HL-60/S4 treated with phorbol 12-myristate 13-acetate at 8.2 ng/mL for 4 days and 3 days (cell line): ENCODE results near the gene TYK2.
"Not testable (repeated sequence)": the region's sequence is repeated elsewhere in the genome, so short reads cannot be mapped to it uniquely, and the experiment has no call there.

Experiments
- in situ Hi-C: fragments of 300-500 bp; cut with MboI; formaldehyde crosslinking; loops from 2 replicates; pipeline ENCODE4 v1.15.0; 2022; ENCODE audit warnings: low sequenced_read_pairs

The TYK2 gene

GRCh38 chr19:10408511-10409283 lies 28.3 kb upstream of the TYK2 start:
- in situ Hi-C loops = no loop called here

GRCh38 chr19:10407096-10407495 lies 26.7 kb upstream of the TYK2 start:
- in situ Hi-C loops = no loop called here

GRCh38 chr19:10406191-10406590 lies 25.8 kb upstream of the TYK2 start:
- in situ Hi-C loops = no loop called here

- in situ Hi-C loops = no loop called here
These were observed 24.8 kb upstream of the TYK2 start for GRCh38 chr19:10404888-10405820.

GRCh38 chr19:10403137-10404021 lies 23.0 kb upstream of the TYK2 start, which contains the start of gene CDC37:
Gene CDC37 (minus strand): TSS chr19:10403542. CDS start chr19:10403479, 63 bp downstream.
- in situ Hi-C loops = no loop called here

GRCh38 chr19:10402441-10403038 lies 22.2 kb upstream of the TYK2 start:
- in situ Hi-C loops = no loop called here

- in situ Hi-C loops = no loop called here
These were observed 19.5 kb upstream of the TYK2 start for GRCh38 chr19:10399878-10400277.

- in situ Hi-C loops = not testable (repeated sequence)
These were observed 19.0 kb upstream of the TYK2 start for GRCh38 chr19:10399340-10399739.

GRCh38 chr19:10398819-10399218 lies 18.4 kb upstream of the TYK2 start:
- in situ Hi-C loops = no loop called here

- in situ Hi-C loops = no loop called here
These were observed 15.5 kb upstream of the TYK2 start for GRCh38 chr19:10395917-10396316.

- in situ Hi-C loops = no loop called here
These were observed 15.1 kb upstream of the TYK2 start for GRCh38 chr19:10395436-10395835.

GRCh38 chr19:10395003-10395402 lies 14.6 kb upstream of the TYK2 start:
- in situ Hi-C loops = no loop called here

GRCh38 chr19:10393137-10393536 lies 12.8 kb upstream of the TYK2 start:
- in situ Hi-C loops = no loop called here

- in situ Hi-C loops = no loop called here
These were observed 11.7 kb upstream of the TYK2 start for GRCh38 chr19:10392120-10392519.

GRCh38 chr19:10390652-10391286 lies 10.4 kb upstream of the TYK2 start:
- in situ Hi-C loops = no loop called here

- in situ Hi-C loops = loop anchor here (5.0 kb wide), 1 partner anchor 128 kb away; no protein-coding TSS in a partner anchor
These were observed 9.5 kb upstream of the TYK2 start for GRCh38 chr19:10389863-10390262.

GRCh38 chr19:10388957-10389356 lies 8.6 kb upstream of the TYK2 start:
- in situ Hi-C loops = loop anchor here (5.0 kb wide), 1 partner anchor 127 kb away; no protein-coding TSS in a partner anchor

- in situ Hi-C loops = no loop called here
These were observed 4.2 kb upstream of the TYK2 start for GRCh38 chr19:10384580-10384979.

GRCh38 chr19:10383223-10383499 lies 2.8 kb upstream of the TYK2 start:
- in situ Hi-C loops = not testable (repeated sequence)

- in situ Hi-C loops = no loop called here
These were observed 476 bp downstream of the TYK2 start for GRCh38 chr19:10379880-10380312.
